Peyer's patch (tissue), 4 donors: ENCODE results near the gene NIPBL. TPM values are rescaled to one million over a fixed set of nuclear protein-coding genes. Genes with fewer than 3 reads are reported as not detected.
"Not testable (repeated sequence)": the region's sequence is repeated elsewhere in the genome, so short reads cannot be mapped to it uniquely, and the experiment has no call there.

Experiments
- DNase-seq, 3 donors: peaks; one replicate each; pipeline ENCODE4 v3.0.0-alpha.2; 2017 to 2019
- H3K27ac ChIP-seq, 4 donors: fragments of 200-600 bp; sonication (generic); one replicate each; pipeline ENCODE4 v1.5.1; 2016 to 2019
- H3K27me3 ChIP-seq, 2 donors: fragments of 200-600 bp; sonication (generic); one replicate each; pipeline ENCODE4 v1.5.1; 2019
- H3K36me3 ChIP-seq, 3 donors: fragments of 200-600 bp; sonication (generic); one replicate each; pipeline ENCODE4 v1.5.1; 2016 to 2019
- H3K4me1 ChIP-seq, 4 donors: fragments of 200-600 bp; sonication (generic); one replicate each; pipeline ENCODE4 v1.5.1; 2016 to 2019
- H3K4me3 ChIP-seq, 4 donors: fragments of 200-600 bp; sonication (generic); 1 replicate in 3 of 4; 2 replicates in 1 of 4; pipeline ENCODE4 v1.5.1; 2016 to 2019; ENCODE audit warnings: mild to moderate bottlenecking in 1 of 4
- H3K9me3 ChIP-seq, 4 donors: fragments of 200-600 bp; sonication (generic); one replicate each; pipeline ENCODE4 v1.5.1; 2016 to 2019; ENCODE audit warnings: mild to moderate bottlenecking in 1 of 4
- CTCF ChIP-seq, 6 experiments: fragments of 450-650 bp in 4 of 6; fragments of 200-600 bp in 2 of 6; sonication (generic) in 1 of 6; IDR thresholded peaks; one replicate each; pipeline ENCODE4 v1.5.1; 2017 to 2019; ENCODE audit warnings: antibody characterized with exemption in 6 of 6, mild to moderate bottlenecking in 3 of 6, moderate library complexity in 1 of 6
- POLR2A ChIP-seq, 2 donors: fragments of 450-650 bp; IDR thresholded peaks; one replicate each; pipeline ENCODE4 v1.5.1; 2017; ENCODE audit warnings: antibody characterized with exemption in 2 of 2, mild to moderate bottlenecking in 2 of 2, moderate library complexity in 2 of 2
- total RNA-seq, 4 donors: library from RNA; depleted of rRNA; stranded (reverse); fragments of >200 nt; gene quantifications; one replicate each; pipeline ENCODE4 v1.1.0, GENCODE V29; 2016

NIPBL gene
- total RNA-seq, 4 donors from 2014 or later: 48.7 to 109 (median 68.8) TPM

DNA sequence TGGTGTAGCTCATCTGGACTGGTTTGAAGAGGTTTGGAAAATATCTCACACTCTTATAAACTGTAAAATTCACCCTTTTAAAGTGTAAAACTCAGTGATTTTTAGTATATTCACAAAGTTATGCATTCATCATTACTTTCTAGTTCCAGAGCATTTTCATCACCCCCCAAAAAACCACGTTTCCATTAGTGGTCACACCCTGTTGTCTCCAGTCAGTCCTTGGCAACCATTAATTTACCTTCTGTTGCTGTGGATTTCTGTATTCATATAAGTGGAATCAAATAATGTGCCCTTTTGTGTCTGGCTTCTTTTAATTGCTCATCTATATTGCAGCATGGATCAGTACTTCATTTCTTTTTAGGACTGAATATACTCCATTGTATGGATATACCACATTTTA lies 18.4 kb downstream of the NIPBL start:
- DNase-seq: no peak
- Histone ChIP-seq H3K9me3 (no peaks in the 10 kb centered on the region), H3K36me3 (no peaks in the 10 kb centered on the region), H3K27me3 (no peaks in the 10 kb centered on the region), H3K4me3 (no peak overlapping the region), H3K4me1 (no peaks in the 10 kb centered on the region), H3K27ac (no peak overlapping the region)
- TF ChIP-seq POLR2A (IDR thresholded peaks at IDR 0.05) (no peak), CTCF (IDR thresholded peaks at IDR 0.05) (no peak)

DNA sequence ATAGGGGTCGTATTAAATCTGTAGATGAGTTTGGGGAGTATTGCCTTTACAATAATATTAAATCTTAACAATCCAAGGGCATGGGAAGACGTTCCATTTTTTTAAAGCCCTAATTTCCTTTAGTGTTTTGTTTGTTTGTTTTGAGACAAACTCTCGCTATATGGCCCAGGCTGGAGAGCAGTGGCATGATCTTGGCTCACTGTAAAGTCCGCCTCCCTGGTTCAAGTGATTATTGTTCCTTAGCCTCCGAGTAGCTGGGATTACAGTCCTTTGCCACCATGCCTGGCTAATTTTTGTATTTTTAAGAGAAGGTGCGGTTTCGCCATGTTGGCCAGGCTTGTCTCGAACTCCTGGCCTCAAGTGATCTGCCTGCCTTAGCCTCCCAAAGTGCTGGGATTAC lies 19.9 kb downstream of the NIPBL start:
- no peak for TF ChIP-seq CTCF (IDR thresholded peaks at IDR 0.05)
- no peak for TF ChIP-seq POLR2A (IDR thresholded peaks at IDR 0.05)
- Histone ChIP-seq H3K9me3 (no peaks in the 10 kb centered on the region), H3K36me3 (no peaks in the 10 kb centered on the region), H3K27ac (no peak overlapping the region), H3K4me1 (no peaks in the 10 kb centered on the region), H3K4me3 (no peak overlapping the region), H3K27me3 (no peaks in the 10 kb centered on the region)
- DNase-seq: no peak

GRCh38 chr5:36897616-36898015 lies 21.0 kb downstream of the NIPBL start:
- no peak for DNase-seq
- TF ChIP-seq CTCF (IDR thresholded peaks at IDR 0.05): no peak
- TF ChIP-seq POLR2A (IDR thresholded peaks at IDR 0.05): no peak
- Histone ChIP-seq H3K4me1 (no peaks in the 10 kb centered on the region), H3K27me3 (no peaks in the 10 kb centered on the region), H3K4me3 (no peak overlapping the region), H3K36me3 (no peaks in the 10 kb centered on the region), H3K9me3 (no peaks in the 10 kb centered on the region), H3K27ac (no peak overlapping the region)

GRCh38 chr5:36899860-36900259 lies 23.3 kb downstream of the NIPBL start:
- no peak overlapping the region for H3K4me3 ChIP-seq
- H3K27me3 ChIP-seq: no peaks in the 10 kb centered on the region
- H3K36me3 ChIP-seq: no peaks in the 10 kb centered on the region
- no peak for DNase-seq
- H3K27ac ChIP-seq: no peak overlapping the region
- no peaks in the 10 kb centered on the region for H3K9me3 ChIP-seq
- H3K4me1 ChIP-seq: no peaks in the 10 kb centered on the region
- TF ChIP-seq POLR2A (IDR thresholded peaks at IDR 0.05): no peak
- TF ChIP-seq CTCF (IDR thresholded peaks at IDR 0.05): no peak

- H3K4me1 ChIP-seq: no peaks in the 10 kb centered on the region
- H3K27ac ChIP-seq: no peak overlapping the region
- no peaks in the 10 kb centered on the region for H3K9me3 ChIP-seq
- H3K36me3 ChIP-seq: no peaks in the 10 kb centered on the region
- no peaks in the 10 kb centered on the region for H3K27me3 ChIP-seq
- TF ChIP-seq CTCF (IDR thresholded peaks at IDR 0.05) (no peak), POLR2A (IDR thresholded peaks at IDR 0.05) (no peak)
- no peak overlapping the region for H3K4me3 ChIP-seq
- DNase-seq: no peak
These were observed 23.7 kb downstream of the NIPBL start for GRCh38 chr5:36900283-36900682.

GRCh38 chr5:36901077-36901476 lies 24.5 kb downstream of the NIPBL start:
- H3K27me3 ChIP-seq, H3K36me3 ChIP-seq, H3K9me3 ChIP-seq, H3K4me3 ChIP-seq, H3K27ac ChIP-seq, H3K4me1 ChIP-seq, DNase-seq: not testable (repeated sequence)
